Prostate gland (tissue), 2 donors: Measurements from ENCODE around the gene STAT5B. TPM values are rescaled to one million over a fixed set of nuclear protein-coding genes. Genes with fewer than 3 reads are reported as not detected.

ENCODE experiments used
- DNase-seq: peaks from one replicate; pipeline ENCODE4 v3.0.0-alpha.2; 2019; ENCODE audit warnings: low spot score
- H3K27ac ChIP-seq, 2 donors: fragments of 200-600 bp; sonication (generic); 2 replicates each; pipeline ENCODE4 v1.5.1; 2017 to 2019
- H3K27me3 ChIP-seq: fragments of 200-600 bp; sonication (generic); replicated peaks from 2 replicates; pipeline ENCODE4 v1.5.1; 2019; ENCODE audit not compliant: insufficient read depth
- H3K36me3 ChIP-seq, 2 donors: fragments of 200-600 bp; sonication (generic); 1 replicate in 1 of 2; 2 replicates in 1 of 2; pipeline versions ENCODE4 v1.5.1 to v1.8.1; 2017 to 2019
- H3K4me1 ChIP-seq: fragments of 200-600 bp; sonication (generic); replicated peaks from 2 replicates; pipeline ENCODE4 v1.5.1; 2019
- H3K4me3 ChIP-seq, 2 donors: fragments of 200-600 bp; sonication (generic); 2 replicates each; pipeline ENCODE4 v1.5.1; 2017 to 2019
- H3K9me3 ChIP-seq: fragments of 200-600 bp; sonication (generic); 2 replicates; pipeline ENCODE4 v1.5.1; 2017
- CTCF ChIP-seq, 4 experiments: fragments of 200-600 bp in 2 of 4; fragments of 450-650 bp in 2 of 4; sonication (generic) in 2 of 4; IDR thresholded peaks; 1 replicate in 3 of 4; 2 replicates in 1 of 4; pipeline ENCODE4 v1.5.1; 2016 to 2019; ENCODE audit warnings: antibody characterized with exemption in 4 of 4, mild to moderate bottlenecking in 2 of 4, moderate library complexity in 2 of 4
- POLR2A ChIP-seq: fragments of 450-650 bp; IDR thresholded peaks from one replicate; pipeline ENCODE4 v1.6.1; 2016; ENCODE audit warnings: antibody characterized with exemption, mild to moderate bottlenecking
- POLR2AphosphoS5 ChIP-seq: sonication (generic); formaldehyde crosslinking; IDR thresholded peaks from one replicate; pipeline ENCODE4 v1.6.1; 2017; ENCODE audit warnings: antibody characterized with exemption
- WGBS: methylation state at CpG from one replicate; pipeline ENCODE4 v1.1.5; 2018; 5-methylcytosine and 5-hydroxymethylcytosine counted together
- intact Hi-C: fragments of 100-400 bp; cut with DNase I; formaldehyde crosslinking; loops from one replicate; pipeline ENCODE4 v1.14.2; 2022
- total RNA-seq, 2 donors: library from RNA; depleted of rRNA; stranded (reverse); fragments of >200 nt; gene quantifications; one replicate each; pipeline ENCODE4 v1.1.0, GENCODE V29; 2016

Gene STAT5B
- total RNA-seq, 2 donors from 2014 or later: 58.0 to 83.8 TPM

- Histone ChIP-seq H3K4me3 (no peak overlapping the region), H3K4me1 (no peaks in the 10 kb centered on the region), H3K27ac (no peak overlapping the region), H3K9me3 (no peaks in the 10 kb centered on the region), H3K27me3 (no peaks in the 10 kb centered on the region), H3K36me3 (no peaks in the 10 kb centered on the region)
- no peak for TF ChIP-seq POLR2A
- no peak for TF ChIP-seq POLR2AphosphoS5
- TF ChIP-seq CTCF (IDR thresholded peaks at IDR 0.05): no peak
- DNase-seq: no peak
- WGBS: 70% methylated on average over 7 of the region's 7 CpGs
- intact Hi-C loops: no loop called here
Observed at GRCh38 chr17:42273474-42274252, 2.5 kb downstream of the STAT5B start.

GRCh38 chr17:42272162-42272907 lies 3.9 kb downstream of the STAT5B start:
- 63% methylated on average over 7 of the region's 7 CpGs for WGBS
- TF ChIP-seq POLR2AphosphoS5 (no peak), CTCF (IDR thresholded peaks at IDR 0.05) (no peak), POLR2A (no peak)
- intact Hi-C loops: no loop called here

GRCh38 chr17:42271779-42272035 lies 4.5 kb downstream of the STAT5B start:
- Histone ChIP-seq H3K27me3 (no peaks in the 10 kb centered on the region), H3K36me3 (no peaks in the 10 kb centered on the region), H3K4me3 (no peak overlapping the region), H3K4me1 (no peaks in the 10 kb centered on the region), H3K9me3 (no peaks in the 10 kb centered on the region), H3K27ac (no peak overlapping the region)
- DNase-seq: no peak
- TF ChIP-seq POLR2A: no peak
- no peak for TF ChIP-seq POLR2AphosphoS5
- TF ChIP-seq CTCF (IDR thresholded peaks at IDR 0.05): no peak
- intact Hi-C loops: no loop called here

More at GRCh38 chr17:42272162-42272907, 3.9 kb downstream of the STAT5B start:
- Histone ChIP-seq H3K9me3 (no peaks in the 10 kb centered on the region), H3K4me1 (no peaks in the 10 kb centered on the region), H3K27me3 (no peaks in the 10 kb centered on the region), H3K27ac (no peak overlapping the region), H3K36me3 (no peaks in the 10 kb centered on the region), H3K4me3 (no peak overlapping the region)
- DNase-seq: no peak

GRCh38 chr17:42271006-42271778 lies 5.0 kb downstream of the STAT5B start:
- intact Hi-C loops: no loop called here
- no peaks in the 10 kb centered on the region for H3K36me3 ChIP-seq
- no peaks in the 10 kb centered on the region for H3K4me1 ChIP-seq
- no peak overlapping the region for H3K27ac ChIP-seq
- H3K27me3 ChIP-seq: no peaks in the 10 kb centered on the region
- H3K4me3 ChIP-seq: no peak overlapping the region
- TF ChIP-seq POLR2A: no peak
- TF ChIP-seq CTCF (IDR thresholded peaks at IDR 0.05): no peak
- TF ChIP-seq POLR2AphosphoS5: no peak
- DNase-seq: no peak
- no peaks in the 10 kb centered on the region for H3K9me3 ChIP-seq
- WGBS: 92% methylated on average over 3 of the region's 3 CpGs
